NCI-H526 treated with DMSO at 0.1 percent for 48 hours (cell line): ENCODE data around the gene IL16.

Experiments used
- DNase-seq: peaks from one replicate; lab custom pipeline; 2025; lab: John Stamatoyannopoulos, UW

The IL16 gene

GRCh38 chr15:81294516-81294880 lies 97.8 kb downstream of the IL16 start:
- peak; percentile 71 for DNase-seq

GRCh38 chr15:81295486-81296121 lies 98.9 kb downstream of the IL16 start:
- no peak for DNase-seq

GRCh38 chr15:81296186-81296585 lies 99.5 kb downstream of the IL16 start:
- DNase-seq: no peak

- no peak for DNase-seq
Measured at GRCh38 chr15:81296673-81297072, 100.0 kb downstream of the IL16 start.

- no peak for DNase-seq
Measured at GRCh38 chr15:81297147-81297572, 100.5 kb downstream of the IL16 start.

- no peak for DNase-seq
Measured at GRCh38 chr15:81297603-81298575, 101.2 kb downstream of the IL16 start.

GRCh38 chr15:81298611-81299010 lies 101.9 kb downstream of the IL16 start:
- no peak for DNase-seq

GRCh38 chr15:81299156-81299555 lies 102.5 kb downstream of the IL16 start:
- DNase-seq: no peak

- DNase-seq: no peak
Measured at GRCh38 chr15:81299630-81300273, 103.1 kb downstream of the IL16 start.

- no peak for DNase-seq
Measured at GRCh38 chr15:81301385-81301784, 104.7 kb downstream of the IL16 start.

GRCh38 chr15:81301815-81302399 lies 105.2 kb downstream of the IL16 start:
- DNase-seq: no peak

- no peak for DNase-seq
Measured at GRCh38 chr15:81302701-81303109, 106.0 kb downstream of the IL16 start.

GRCh38 chr15:81303244-81304225 lies 106.9 kb downstream of the IL16 start:
- peak; percentile 57 for DNase-seq

- DNase-seq: no peak
Measured at GRCh38 chr15:81304226-81304625, 107.5 kb downstream of the IL16 start.

GRCh38 chr15:81308260-81308659 lies 111.6 kb downstream of the IL16 start:
- DNase-seq: no peak

GRCh38 chr15:81309647-81310450 lies 113.2 kb downstream of the IL16 start:
- no peak for DNase-seq

- no peak for DNase-seq
Measured at GRCh38 chr15:81310480-81310879, 113.8 kb downstream of the IL16 start.

GRCh38 chr15:81311752-81312464 lies 115.2 kb downstream of the IL16 start:
- DNase-seq: no peak

GRCh38 chr15:81312790-81313543 lies 116.3 kb downstream of the IL16 start:
- no peak for DNase-seq
